Spleen (tissue), 7 donors: Measurements from ENCODE around the gene MGAT4A.

Source experiments
- POLR2A ChIP-seq, 3 donors: fragments of 450-650 bp; IDR thresholded peaks; one replicate each; pipeline ENCODE4 v1.5.1; 2017; ENCODE audit warnings: antibody characterized with exemption in 3 of 3, mild to moderate bottlenecking in 1 of 3
- POLR2AphosphoS5 ChIP-seq, 3 donors: sonication (generic); formaldehyde crosslinking; IDR thresholded peaks; one replicate each; pipeline ENCODE4 v1.5.1; 2017; ENCODE audit warnings: antibody characterized with exemption in 3 of 3
- TF ChIP-seq, protein P1 (sequence below), 11 experiments: fragments of 200-600 bp in 7 of 11; fragments of 450-650 bp in 4 of 11; sonication (generic) in 4 of 11; IDR thresholded peaks in 8 of 11; conservative IDR thresholded peaks in 3 of 11; 1 replicate in 7 of 11; 2 replicates in 4 of 11; pipeline versions ENCODE4 v1.4.0 to v1.8.0; 2016 to 2021; ENCODE audit warnings: antibody characterized with exemption in 11 of 11, inconsistent platforms in 4 of 11, mild to moderate bottlenecking in 1 of 11
- donor health status: DM: no; HTN: no; CAD: no; lungs with moderate emphysema.
- donor health status: DM: no; HTN: no; CAD: no.
- donor health status: DM: no; HTN: no; CAD: no.

- TF ChIP-seq POLR2AphosphoS5 (IDR thresholded peaks at IDR 0.05), result no peak
- TF ChIP-seq POLR2A (IDR thresholded peaks at IDR 0.05), result no peak
- TF ChIP-seq, protein P1, sequence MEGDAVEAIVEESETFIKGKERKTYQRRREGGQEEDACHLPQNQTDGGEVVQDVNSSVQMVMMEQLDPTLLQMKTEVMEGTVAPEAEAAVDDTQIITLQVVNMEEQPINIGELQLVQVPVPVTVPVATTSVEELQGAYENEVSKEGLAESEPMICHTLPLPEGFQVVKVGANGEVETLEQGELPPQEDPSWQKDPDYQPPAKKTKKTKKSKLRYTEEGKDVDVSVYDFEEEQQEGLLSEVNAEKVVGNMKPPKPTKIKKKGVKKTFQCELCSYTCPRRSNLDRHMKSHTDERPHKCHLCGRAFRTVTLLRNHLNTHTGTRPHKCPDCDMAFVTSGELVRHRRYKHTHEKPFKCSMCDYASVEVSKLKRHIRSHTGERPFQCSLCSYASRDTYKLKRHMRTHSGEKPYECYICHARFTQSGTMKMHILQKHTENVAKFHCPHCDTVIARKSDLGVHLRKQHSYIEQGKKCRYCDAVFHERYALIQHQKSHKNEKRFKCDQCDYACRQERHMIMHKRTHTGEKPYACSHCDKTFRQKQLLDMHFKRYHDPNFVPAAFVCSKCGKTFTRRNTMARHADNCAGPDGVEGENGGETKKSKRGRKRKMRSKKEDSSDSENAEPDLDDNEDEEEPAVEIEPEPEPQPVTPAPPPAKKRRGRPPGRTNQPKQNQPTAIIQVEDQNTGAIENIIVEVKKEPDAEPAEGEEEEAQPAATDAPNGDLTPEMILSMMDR (IDR thresholded peaks at IDR 0.05 in 8 of 11, conservative IDR thresholded peaks at IDR 0.05 in 3 of 11), result no peak
Observed at GRCh38 chr2:98607104-98607503, 123.8 kb downstream of the MGAT4A start.
